NCI-H460 (cell line): ENCODE measurements around the gene GRWD1. TPM values are rescaled to one million over a fixed set of nuclear protein-coding genes. Genes with fewer than 3 reads are reported as not detected.

Source experiments
- DNase-seq: peaks from one replicate; pipeline ENCODE4 v3.0.0-alpha.2; 2016; ENCODE audit warnings: low read depth; ENCODE audit errors: extremely low read depth
- polyA plus RNA-seq: library from polyadenylated mRNA; depleted of rRNA; stranded (reverse); fragments of >200 nt; gene quantifications from 2 replicates; pipeline ENCODE4 v1.2.3, GENCODE V29; 2014; cell fraction: nucleus; rRNA removed
- total RNA-seq: library from RNA; depleted of rRNA; stranded (reverse); fragments of >200 nt; shearing (Covaris generic); gene quantifications from 2 replicates; pipeline ENCODE4 v1.2.3, GENCODE V29; 2014; rRNA removed

GRWD1 gene
- 19.3 and 26.3 TPM in 2 replicates for total RNA-seq
- 31.3 and 45.0 TPM in 2 replicates for polyA plus RNA-seq

DNA sequence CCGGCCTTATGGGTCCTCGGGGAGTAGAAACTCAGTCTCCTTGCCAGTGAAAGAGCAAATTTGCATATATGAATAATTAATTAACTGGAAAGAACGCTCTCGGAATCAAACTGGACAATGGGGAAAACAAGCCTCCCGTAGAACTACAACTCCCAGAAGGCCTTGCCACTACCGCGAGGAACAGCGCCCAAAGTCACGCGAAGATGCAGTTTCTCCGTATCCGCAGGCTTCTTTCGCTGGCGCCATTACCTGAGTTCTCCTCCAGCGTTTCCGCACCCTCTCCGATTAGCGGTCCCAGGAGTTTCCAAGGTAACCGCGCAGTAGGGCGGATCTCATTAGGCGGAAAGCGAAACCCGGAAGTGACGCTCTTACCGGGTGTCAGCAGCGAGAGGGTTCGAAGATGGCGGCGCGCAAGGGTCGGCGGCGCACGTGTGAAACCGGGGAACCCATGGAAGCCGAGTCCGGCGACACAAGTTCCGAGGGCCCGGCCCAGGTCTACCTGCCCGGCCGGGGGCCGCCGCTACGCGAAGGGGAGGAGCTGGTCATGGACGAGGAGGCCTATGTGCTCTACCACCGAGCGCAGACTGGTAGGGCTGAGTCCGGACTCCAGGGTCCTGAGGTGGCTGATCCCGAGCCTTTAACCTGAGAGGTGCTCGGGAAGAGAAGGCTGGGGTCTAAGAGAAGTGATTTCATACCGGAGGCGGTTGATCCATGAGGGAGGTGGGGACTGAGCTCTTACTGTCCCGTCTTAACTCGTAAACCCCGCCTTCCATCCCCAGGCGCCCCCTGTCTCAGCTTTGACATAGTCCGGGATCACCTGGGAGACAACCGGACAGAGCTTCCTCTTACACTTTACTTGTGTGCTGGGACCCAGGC, at the start of gene GRWD1:
Gene GRWD1, plus strand, starts transcription at position 378 of the 876 bp plus-strand sequence. Its CDS starts 23 bp downstream, at position 401.
- DNase-seq, result peak; percentile 94

DNA sequence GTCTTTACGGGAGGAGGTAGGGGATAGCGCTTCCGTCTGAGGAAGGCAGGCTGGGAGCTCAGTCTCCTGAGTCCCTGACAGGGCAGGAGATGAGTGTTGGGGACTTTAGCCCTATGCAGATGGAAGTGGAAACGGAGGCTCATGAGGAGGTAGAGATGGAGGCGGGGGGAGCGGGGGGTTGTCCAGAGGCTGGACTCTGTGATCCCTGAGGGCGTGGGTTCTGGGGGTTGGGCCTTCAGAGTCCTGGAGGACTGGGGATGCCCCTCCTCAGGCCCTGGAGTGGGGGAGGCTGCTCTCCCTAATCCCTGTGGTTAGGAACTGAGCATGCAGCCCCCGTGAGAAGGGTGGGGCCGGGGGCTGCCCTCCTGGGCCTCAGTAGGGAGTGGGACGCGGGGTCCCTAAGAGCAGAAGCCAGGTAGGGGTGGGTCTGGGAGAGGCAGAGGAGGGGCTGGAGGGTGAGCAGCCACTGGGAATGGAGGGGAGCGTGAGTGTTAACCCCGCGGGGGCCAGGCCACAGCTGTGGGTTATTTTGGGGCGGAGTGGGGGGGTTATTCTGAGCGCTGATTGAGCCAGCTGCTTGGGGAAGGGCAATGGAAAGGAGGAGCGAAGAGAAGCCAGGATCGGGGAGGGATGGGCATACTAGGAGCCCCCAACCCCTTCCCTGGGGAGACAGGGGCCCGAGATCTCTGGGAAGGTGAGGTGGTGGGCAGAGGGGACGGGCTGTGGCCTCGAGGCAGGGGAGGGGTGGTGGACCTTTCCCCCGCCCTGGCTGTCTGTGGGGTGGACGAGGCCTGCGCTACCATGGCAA, 49.6 kb upstream of the GRWD1 start:
- no peak for DNase-seq

GRCh38 chr19:48396824-48397176, 49.0 kb upstream of the GRWD1 start:
- DNase-seq, result no peak

DNA sequence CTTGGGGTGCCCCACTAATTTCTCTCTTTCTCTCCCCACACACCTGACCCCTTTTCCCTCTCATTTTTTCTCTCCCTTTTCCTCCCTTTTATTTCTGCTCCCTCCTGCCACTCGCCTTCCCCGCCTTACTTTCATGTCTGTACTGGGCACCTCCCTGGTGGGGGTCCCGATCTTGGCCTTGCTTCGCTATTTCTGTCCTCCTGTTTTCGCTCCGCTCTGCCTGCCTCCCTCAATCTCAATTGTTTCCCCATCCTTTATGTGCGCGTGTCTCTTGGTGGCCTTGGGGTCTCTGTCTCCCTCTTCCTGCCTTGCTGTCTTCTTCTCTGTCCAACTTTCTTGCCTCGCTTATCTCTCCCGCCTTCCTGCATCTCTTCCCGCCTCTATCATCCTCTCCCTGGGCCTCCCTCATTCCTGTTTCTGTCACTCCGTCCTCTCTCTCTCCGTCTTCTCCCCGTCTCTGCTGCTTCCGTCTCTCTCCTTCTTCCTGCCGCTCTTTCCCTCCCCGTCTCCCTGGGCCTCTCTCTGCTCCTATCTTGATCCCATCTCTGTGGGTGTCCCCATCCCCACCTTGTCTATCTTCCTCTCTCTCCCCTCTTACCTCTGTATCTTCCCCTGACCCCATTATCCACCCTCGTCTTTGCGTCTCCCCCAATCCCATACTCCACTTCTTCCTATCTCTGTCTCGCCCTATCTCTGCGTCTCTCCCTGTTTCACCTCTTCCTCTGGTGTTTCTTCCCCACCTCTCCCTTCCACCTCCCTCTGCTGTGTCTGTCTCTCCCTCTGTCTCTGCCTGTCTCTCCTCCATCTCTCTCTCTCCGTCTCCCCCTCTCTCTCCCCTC, 48.3 kb upstream of the GRWD1 start:
- no peak for DNase-seq

DNA sequence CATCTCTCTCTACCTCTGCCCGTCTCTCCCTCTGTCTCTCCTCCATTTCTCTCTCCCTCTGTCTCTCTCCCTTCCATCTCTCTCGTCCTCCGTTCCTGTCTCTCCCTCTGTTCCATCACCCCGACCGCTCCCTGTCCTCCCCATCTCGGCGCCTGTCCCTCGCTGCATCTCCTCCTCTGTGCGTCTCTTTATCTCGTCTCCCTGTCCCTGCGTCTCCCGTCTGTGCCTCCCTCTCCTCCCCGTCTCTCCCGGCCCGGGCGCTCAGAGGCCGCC, 47.7 kb upstream of the GRWD1 start:
- no peak for DNase-seq

GRCh38 chr19:48398375-48399235, 47.2 kb upstream of the GRWD1 start:
- DNase-seq, result peak; percentile 78

DNA sequence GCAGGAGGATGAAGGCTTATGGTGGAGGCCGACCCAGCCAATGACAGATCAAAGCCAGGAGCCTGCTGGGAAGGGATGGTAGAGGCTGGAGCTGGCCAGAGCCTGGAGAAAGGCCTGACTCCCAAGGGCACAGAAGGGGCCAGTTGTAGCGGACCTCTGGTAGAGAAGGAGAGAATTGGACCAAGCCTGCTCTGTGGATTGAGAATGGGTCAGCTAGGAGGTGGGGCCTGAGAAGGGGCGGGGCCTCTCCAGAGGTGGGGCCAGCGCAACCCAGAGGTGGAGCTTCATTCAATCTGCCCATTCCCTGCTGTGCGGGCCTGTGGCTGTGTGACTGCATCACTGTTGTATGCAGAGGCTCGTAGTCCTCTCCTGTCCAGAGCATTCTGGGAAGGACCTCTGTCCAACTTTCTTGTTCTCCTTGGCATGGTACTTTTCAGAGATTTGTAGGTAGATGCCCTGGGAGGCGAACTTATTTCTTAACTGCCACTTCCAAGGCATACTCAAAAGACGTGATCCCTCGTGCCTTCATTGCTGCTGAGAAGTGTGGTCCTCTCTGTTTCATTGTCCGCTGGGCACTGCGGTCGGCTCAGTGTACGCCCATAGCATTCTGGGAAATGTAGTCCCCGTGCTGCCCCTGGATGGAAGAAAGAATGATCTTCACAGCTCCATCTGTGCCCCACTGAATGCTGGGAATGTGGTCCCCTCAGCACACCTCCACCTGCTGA, 45.6 kb upstream of the GRWD1 start:
- peak; percentile 40 for DNase-seq

DNA sequence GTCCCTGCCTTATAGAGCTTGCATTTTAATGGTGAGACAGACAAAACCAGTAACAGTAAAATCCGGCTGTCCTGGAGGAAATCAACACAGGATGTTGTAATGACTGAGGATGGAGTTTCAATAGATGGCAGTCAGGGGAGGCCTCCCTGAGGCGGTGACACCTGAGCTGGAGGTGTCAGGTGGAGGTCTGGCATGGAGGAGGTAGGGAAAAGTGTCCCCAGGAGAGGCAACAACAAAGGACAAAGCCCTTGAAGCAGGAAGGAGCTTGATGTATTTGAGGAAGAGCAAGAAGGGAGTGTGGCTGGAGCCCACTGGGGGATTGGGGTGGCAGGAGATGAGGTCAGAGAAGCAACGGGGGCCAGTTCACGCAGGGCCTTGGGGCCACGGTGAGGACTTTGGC, 44.5 kb upstream of the GRWD1 start:
- no peak for DNase-seq

- no peak for DNase-seq
Measured at GRCh38 chr19:48403606-48404005, 42.2 kb upstream of the GRWD1 start.

DNA sequence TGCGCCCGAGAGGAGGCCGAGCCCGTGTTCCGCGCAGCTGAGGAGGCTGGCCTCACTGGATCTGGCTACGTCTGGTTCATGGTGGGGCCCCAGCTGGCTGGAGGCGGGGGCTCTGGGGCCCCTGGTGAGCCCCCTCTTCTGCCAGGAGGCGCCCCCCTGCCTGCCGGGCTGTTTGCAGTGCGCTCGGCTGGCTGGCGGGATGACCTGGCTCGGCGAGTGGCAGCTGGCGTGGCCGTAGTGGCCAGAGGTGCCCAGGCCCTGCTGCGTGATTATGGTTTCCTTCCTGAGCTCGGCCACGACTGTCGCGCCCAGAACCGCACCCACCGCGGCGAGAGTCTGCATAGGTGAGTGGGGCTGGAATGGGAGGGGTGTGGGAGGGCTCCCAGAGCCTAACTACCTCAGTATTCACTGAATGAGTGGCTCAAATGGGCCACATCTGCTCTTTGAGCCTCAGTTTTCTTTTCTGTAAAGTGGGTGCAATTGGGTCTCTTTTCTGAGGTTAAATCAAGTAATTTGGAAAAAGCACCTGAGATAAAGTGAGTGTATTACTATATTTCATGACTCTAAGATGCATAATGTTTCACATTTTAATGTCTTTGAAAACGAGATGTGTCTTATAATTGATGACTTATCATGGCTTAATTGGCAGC, 40.6 kb upstream of the GRWD1 start:
- DNase-seq, result no peak

DNA sequence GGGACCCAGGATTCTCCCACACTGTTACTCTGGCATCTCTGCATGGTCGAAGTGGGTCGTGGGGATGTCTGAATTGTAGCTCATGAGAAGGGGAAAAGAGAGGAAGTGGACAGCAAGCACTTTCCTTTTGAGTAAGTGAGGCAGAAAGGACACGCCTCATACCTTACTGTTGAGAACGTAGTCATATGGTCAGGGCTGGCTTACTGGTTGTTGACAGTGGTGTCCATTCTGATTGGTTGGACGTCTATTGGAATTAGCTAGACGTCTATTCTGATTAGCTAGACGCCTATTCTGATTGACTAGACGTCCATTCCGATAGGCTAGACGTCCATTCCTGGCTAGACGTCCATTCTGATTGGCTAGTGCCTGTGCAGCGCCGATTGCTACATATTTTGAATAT, 39.9 kb upstream of the GRWD1 start:
- no peak for DNase-seq

- DNase-seq, result no peak
Measured at GRCh38 chr19:48413879-48414587, 31.8 kb upstream of the GRWD1 start.

DNA sequence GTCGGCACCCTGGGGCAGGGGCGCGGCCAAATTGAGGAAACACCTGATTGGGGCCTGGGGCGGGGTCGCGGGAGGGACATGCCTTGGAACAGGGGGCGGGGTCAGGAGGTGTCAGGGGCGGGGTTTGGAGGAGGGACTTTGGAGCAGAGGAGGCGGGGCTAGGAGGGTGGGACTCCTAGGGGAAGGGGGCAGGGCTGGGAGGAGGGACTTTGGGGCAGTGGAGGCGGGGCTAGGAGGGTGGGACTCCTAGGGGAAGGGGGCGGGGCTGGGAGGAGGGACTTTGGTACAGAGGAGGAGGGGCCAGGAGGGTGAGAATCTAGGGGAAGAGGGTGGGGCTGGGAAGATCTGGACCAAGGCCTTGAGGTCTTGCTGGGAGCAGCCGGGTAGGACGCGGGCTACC, 30.4 kb upstream of the GRWD1 start:
- DNase-seq, result peak; percentile 50

GRCh38 chr19:48415806-48416221, 30.0 kb upstream of the GRWD1 start:
- DNase-seq, result no peak

- no peak for DNase-seq
Measured at GRCh38 chr19:48417421-48417820, 28.4 kb upstream of the GRWD1 start.

DNA sequence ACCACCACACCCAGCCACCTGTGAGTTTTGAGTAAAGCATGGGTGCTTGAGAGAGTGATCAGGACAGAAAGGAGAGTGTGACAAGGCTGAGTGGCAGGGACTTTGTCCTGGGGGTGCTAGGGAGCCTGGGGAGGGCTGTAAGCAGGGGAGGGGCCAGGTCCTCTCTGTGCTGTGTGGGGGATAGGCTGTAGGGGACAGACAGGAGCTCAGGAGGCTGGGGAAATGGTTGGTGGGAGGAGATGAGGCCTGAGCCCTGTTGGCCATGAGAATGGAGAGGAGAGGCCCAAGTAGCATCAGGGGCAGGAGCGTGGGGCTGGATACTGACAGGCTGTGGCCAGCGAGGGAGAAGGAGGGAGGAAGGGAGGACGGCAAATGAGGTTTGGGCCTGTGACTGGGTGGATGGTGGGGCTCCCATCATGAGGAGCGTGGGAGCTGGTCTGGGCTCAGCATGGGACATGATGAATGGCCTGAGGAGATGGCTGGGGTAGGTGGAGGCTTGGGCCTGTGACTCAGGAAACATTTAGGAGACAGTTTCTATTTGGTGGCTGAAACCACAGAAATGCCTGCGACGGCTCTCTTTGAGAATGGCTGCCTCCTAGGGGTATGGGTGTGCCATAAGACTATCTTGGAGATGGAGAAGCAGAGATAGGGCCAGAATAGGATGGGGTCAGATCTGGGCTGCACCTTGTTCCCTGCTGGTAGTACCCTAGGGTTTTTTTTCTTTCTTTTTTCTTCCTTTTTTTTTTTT, 27.3 kb upstream of the GRWD1 start:
- no peak for DNase-seq

DNA sequence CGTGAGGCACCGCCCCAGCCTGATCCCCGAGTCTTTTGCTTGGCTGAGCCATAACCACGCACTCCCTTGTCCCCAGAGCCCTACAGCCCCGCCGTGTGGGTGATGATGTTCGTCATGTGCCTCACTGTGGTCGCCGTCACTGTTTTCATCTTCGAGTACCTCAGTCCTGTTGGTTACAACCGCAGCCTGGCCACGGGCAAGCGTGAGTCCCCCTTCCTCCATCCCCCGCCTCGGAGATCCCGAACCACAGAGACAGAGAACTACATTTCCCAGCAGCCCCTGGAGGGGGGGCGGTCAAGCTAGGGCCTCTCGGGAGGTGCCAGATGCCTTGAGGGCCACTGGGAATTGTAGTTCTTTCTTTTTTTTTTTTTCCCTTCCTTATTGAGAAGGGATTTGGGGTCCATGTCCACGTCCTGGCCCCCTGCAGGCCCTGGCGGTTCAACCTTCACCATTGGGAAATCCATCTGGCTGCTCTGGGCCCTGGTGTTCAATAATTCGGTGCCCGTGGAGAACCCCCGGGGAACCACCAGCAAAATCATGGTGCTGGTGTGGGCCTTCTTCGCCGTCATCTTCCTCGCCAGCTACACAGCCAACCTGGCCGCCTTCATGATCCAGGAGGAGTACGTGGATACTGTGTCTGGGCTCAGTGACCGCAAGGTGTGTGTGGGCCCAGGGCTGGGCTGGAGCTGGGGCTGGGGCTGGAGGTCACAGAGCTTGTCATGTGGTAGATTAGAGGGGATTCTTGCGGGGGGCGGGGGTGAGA, 26.4 kb upstream of the GRWD1 start:
- no peak for DNase-seq
